ENCODE results near the gene EIF4E. TPM values are rescaled to one million over a fixed set of nuclear protein-coding genes. Genes with fewer than 3 reads are reported as not detected.
A peak's percentile ranks its signal among the peaks of the same experiment; 100 is the strongest.
"Not testable (repeated sequence)": the region's sequence is repeated elsewhere in the genome, so short reads cannot be mapped to it uniquely, and the experiment has no call there.

Gene EIF4E
- total RNA-seq, 2 experiments from 2014 or later: 118 to 121 TPM

GRCh38 chr4:98945297-98945850 lies 16.4 kb upstream of the EIF4E start:
- POLR2A ChIA-PET: no interaction called here
- no peak for ATAC-seq
- H3K4me1 Mint-ChIP-seq (ENCODE audit: low read depth): no peaks in the 10 kb centered on the region
- no peaks in the 10 kb centered on the region for H3K27me3 Mint-ChIP-seq
- H3K36me3 Mint-ChIP-seq (ENCODE audit: low read depth): no peaks in the 10 kb centered on the region
- no peak overlapping the region for H3K4me3 Mint-ChIP-seq
- intact Hi-C loops (cut with micrococcal nuclease): no loop called here
- no peak for TF ChIP-seq CTCF (IDR thresholded peaks at IDR 0.05)
- no peaks in the 10 kb centered on the region for H3K9me3 Mint-ChIP-seq
- H3K27ac Mint-ChIP-seq: no peak overlapping the region
- no peak for DNase-seq
- CTCF ChIA-PET: no interaction called here

- intact Hi-C loops (cut with micrococcal nuclease): no loop called here
- peak; percentile 66 for TF ChIP-seq CTCF (IDR thresholded peaks at IDR 0.05)
- no peaks in the 10 kb centered on the region for H3K36me3 Mint-ChIP-seq (ENCODE audit: low read depth)
- ChIA-PET POLR2A (no interaction called here), CTCF (interaction anchor here (0.7 to 1.3 kb wide), 3 partner anchors 17 to 472 kb away, joined by 3 to 4 read pairs (median 3); no protein-coding TSS in a partner anchor)
- H3K27me3 Mint-ChIP-seq: no peaks in the 10 kb centered on the region
- no peak overlapping the region for H3K4me3 Mint-ChIP-seq
- H3K4me1 Mint-ChIP-seq (ENCODE audit: low read depth): peaks cover 12% of the 10 kb centered on the region
- ATAC-seq (peak; percentile 47), DNase-seq (no peak)
- no peak overlapping the region for H3K27ac Mint-ChIP-seq
- no peaks in the 10 kb centered on the region for H3K9me3 Mint-ChIP-seq
Measured at GRCh38 chr4:98939892-98940298, 11.0 kb upstream of the EIF4E start.

GRCh38 chr4:98939438-98939837 lies 10.5 kb upstream of the EIF4E start:
- H3K36me3 Mint-ChIP-seq (ENCODE audit: low read depth): no peaks in the 10 kb centered on the region
- H3K4me1 Mint-ChIP-seq (ENCODE audit: low read depth): peaks cover 12% of the 10 kb centered on the region
- ChIA-PET CTCF (interaction anchor here (1.0 kb wide), 1 partner anchor 18 kb away, joined by 4 read pairs; no protein-coding TSS in a partner anchor), POLR2A (no interaction called here)
- H3K27ac Mint-ChIP-seq: no peak overlapping the region
- no peak for TF ChIP-seq CTCF (IDR thresholded peaks at IDR 0.05)
- no peaks in the 10 kb centered on the region for H3K27me3 Mint-ChIP-seq
- ATAC-seq: peak; percentile 42
- H3K4me3 Mint-ChIP-seq: no peak overlapping the region
- DNase-seq: no peak
- intact Hi-C loops (cut with micrococcal nuclease): no loop called here
- no peaks in the 10 kb centered on the region for H3K9me3 Mint-ChIP-seq

DNA sequence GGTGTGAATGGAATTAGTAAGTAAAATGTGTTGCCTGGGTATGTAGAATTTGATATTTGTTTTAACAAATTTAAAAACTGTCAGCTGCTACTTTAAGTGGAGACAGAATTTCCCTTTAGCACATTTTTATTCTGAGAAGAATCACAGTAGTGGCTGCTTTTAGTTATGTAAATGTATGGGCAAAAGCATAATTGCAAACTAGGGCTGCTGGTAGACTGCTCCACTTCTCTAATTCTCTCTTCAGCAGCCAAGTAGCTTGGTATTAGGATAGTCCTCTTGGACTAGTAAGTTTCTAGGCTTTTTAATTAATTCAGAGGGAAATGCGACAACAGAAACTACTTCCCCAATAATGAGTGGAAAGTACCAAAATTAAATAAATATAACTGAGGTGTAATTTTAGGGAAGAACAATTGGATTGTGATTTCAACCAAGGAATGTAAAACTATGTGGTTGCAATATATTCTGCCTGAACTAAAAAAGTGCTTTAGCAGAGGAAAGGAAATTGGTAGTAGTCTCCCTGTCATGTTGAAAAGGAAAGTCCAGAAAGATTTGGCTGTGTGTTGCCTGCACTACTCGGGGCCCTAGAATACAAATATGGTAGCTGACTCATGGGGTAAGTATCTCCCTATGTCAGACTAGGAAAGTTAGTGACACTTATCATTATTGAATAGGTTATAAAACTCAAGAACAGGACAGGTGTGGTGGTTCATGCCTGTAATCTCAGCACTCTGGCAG lies 9.2 kb upstream of the EIF4E start:
- H3K27ac Mint-ChIP-seq: no peak overlapping the region
- H3K4me3 Mint-ChIP-seq: no peak overlapping the region
- ChIA-PET CTCF (interaction anchor here (1.4 to 1.7 kb wide), 2 partner anchors 57 to 118 kb away, joined by 5 read pairs; partner anchors contain the start of gene METAP1), POLR2A (interaction anchor here (1.2 kb wide), 1 partner anchor 8 kb away, joined by 3 read pairs; no protein-coding TSS in a partner anchor)
- no peaks in the 10 kb centered on the region for H3K27me3 Mint-ChIP-seq
- H3K9me3 Mint-ChIP-seq: no peaks in the 10 kb centered on the region
- intact Hi-C loops (cut with micrococcal nuclease): no loop called here
- DNase-seq: no peak
- peaks cover 12% of the 10 kb centered on the region for H3K4me1 Mint-ChIP-seq (ENCODE audit: low read depth)
- no peak for TF ChIP-seq CTCF (IDR thresholded peaks at IDR 0.05)
- H3K36me3 Mint-ChIP-seq (ENCODE audit: low read depth): no peaks in the 10 kb centered on the region
- peak; percentile 53 for ATAC-seq

DNA sequence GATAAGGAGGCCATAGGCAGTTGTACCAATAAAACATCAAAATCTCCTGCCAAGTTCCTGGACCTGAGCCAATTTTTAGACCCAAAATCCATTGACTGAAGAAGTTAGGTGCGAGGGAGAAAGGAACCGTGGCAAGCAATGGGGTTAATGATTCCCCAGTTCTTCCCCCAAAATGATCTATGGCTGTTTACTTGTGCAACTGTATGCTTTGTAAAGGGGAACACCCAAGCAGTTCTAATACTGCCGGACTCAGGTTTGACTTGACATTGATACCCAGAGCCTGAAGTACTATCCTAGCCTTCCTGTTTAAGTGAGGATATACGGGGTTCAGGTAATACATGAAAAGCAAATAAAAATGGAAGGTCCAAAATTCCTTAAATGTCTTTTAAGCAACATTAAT lies 6.7 kb upstream of the EIF4E start:
- H3K27me3 Mint-ChIP-seq: no peaks in the 10 kb centered on the region
- CTCF ChIA-PET: no interaction called here

DNA sequence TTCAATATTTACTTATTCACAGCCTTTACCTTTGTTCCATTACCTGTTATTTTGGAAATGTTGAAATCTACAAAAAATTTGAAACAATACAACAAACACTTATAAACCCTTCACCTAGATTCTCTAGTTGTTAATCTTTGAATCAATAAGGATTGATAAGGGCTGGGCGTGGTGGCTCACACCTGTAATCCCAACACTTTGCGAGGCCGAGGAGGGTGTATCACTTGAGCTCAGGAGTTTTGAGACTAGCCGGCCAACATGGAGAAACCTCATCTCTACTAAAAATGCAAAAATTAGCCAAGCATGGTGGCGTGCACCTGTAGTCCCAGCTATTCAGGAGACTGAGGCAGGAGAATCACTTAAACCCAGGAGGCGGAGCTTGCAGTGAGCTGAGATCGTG lies 5.9 kb upstream of the EIF4E start:
- H3K4me3 Mint-ChIP-seq; H3K27me3 Mint-ChIP-seq; ATAC-seq; H3K36me3 Mint-ChIP-seq (ENCODE audit: low read depth); DNase-seq; H3K27ac Mint-ChIP-seq; POLR2A ChIA-PET; H3K9me3 Mint-ChIP-seq; CTCF ChIA-PET; intact Hi-C loops (cut with micrococcal nuclease): not testable (repeated sequence)
- H3K4me1 Mint-ChIP-seq (ENCODE audit: low read depth): peaks cover 30% of the 10 kb centered on the region

More for the DNA sequence above, 6.7 kb upstream of the EIF4E start:
- no peak for TF ChIP-seq CTCF (IDR thresholded peaks at IDR 0.05)
- POLR2A ChIA-PET: no interaction called here
- no peaks in the 10 kb centered on the region for H3K9me3 Mint-ChIP-seq
- intact Hi-C loops (cut with micrococcal nuclease): no loop called here
- H3K4me1 Mint-ChIP-seq (ENCODE audit: low read depth): peaks cover 23% of the 10 kb centered on the region
- no peaks in the 10 kb centered on the region for H3K36me3 Mint-ChIP-seq (ENCODE audit: low read depth)
- ATAC-seq (no peak), DNase-seq (no peak)
- no peak overlapping the region for H3K4me3 Mint-ChIP-seq
- no peak overlapping the region for H3K27ac Mint-ChIP-seq
